K562 (cell line): ENCODE measurements around the gene PPARG. TPM values are rescaled to one million over a fixed set of nuclear protein-coding genes. Genes with fewer than 3 reads are reported as not detected.

Experiments used
- GATA2 ChIP-seq: sonication (generic); formaldehyde crosslinking; IDR thresholded peaks from 2 replicates; pipeline ENCODE4 v1.4.0; 2020; ENCODE audit warnings: mild to moderate bottlenecking, missing genetic modification reagents
- GTF2A2 ChIP-seq: IDR thresholded peaks from 2 replicates; pipeline ENCODE4 v1.6.1; 2016; ENCODE audit warnings: mild to moderate bottlenecking, missing genetic modification characterization, missing compliant biosample characterization
- RFX1 ChIP-seq: fragments of 450-650 bp; IDR thresholded peaks from 2 replicates; pipeline ENCODE4 v1.6.1; 2016; ENCODE audit warnings: mild to moderate bottlenecking, moderate library complexity
- RFX7 ChIP-seq: fragments of 250-450 bp; sonication (Bioruptor Pico); IDR thresholded peaks from 2 replicates; pipeline ENCODE4 v1.5.1; 2021; ENCODE audit warnings: mild to moderate bottlenecking
- polyA plus RNA-seq, 8 experiments: library from polyadenylated mRNA; depleted of rRNA in 4 of 8; stranded (reverse) in 5 of 8; unstranded in 3 of 8; fragments of >200 nt; fragmentation: Nextera tagmentation in 2 of 8; fragmentation: Illumina TruSeq in 1 of 8; extraction: Ambion mirVana in 2 of 8; extraction: Trizol in 1 of 8; gene quantifications; 2 replicates each; pipeline versions ENCODE4 v1.2.1 to v1.2.3, GENCODE V29; 2011 to 2014; ENCODE audit warnings: inconsistent platforms in 1 of 8, missing spikeins in 1 of 8
- total RNA-seq, 7 experiments: library from RNA; depleted of rRNA in 6 of 7; stranded (reverse); fragments of >200 nt in 6 of 7; fragmentation: Illumina TruSeq in 2 of 7; extraction: Trizol in 2 of 7; gene quantifications; 2 replicates each; pipeline versions ENCODE4 v1.2.1 to v1.2.3, GENCODE V29; 2011 to 2021; ENCODE audit warnings: low replicate concordance in 1 of 7
- TF ChIP-seq, protein P1 (sequence below): fragments of 450-650 bp; IDR thresholded peaks from 2 replicates; pipeline ENCODE4 v1.6.1; 2018; ENCODE audit not compliant: partially characterized antibody
- TF ChIP-seq, protein P2 (sequence below): fragments of 450-650 bp; IDR thresholded peaks from 2 replicates; pipeline ENCODE4 v1.6.1; 2017; ENCODE audit warnings: mild to moderate bottlenecking, moderate library complexity
- TF ChIP-seq, protein P3 (sequence below): fragments of 250-450 bp; sonication (Bioruptor Pico); IDR thresholded peaks from 2 replicates; pipeline ENCODE4 v1.4.0; 2020; ENCODE audit warnings: mild to moderate bottlenecking
- TF ChIP-seq, protein P4 (sequence below): fragments of 450-650 bp; IDR thresholded peaks from one replicate; pipeline ENCODE4 v1.6.1; 2018; ENCODE audit warnings: mild to moderate bottlenecking, moderate library complexity; ENCODE audit not compliant: partially characterized antibody
- TF ChIP-seq, protein P5 (sequence below): sonication (generic); formaldehyde crosslinking; IDR thresholded peaks from 2 replicates; pipeline ENCODE4 v1.8.1; 2023; ENCODE audit warnings: mild to moderate bottlenecking, missing genetic modification reagents
- TF ChIP-seq, protein P6 (sequence below): sonication (generic); formaldehyde crosslinking; IDR thresholded peaks from 2 replicates; pipeline ENCODE4 v1.8.0; 2022; ENCODE audit warnings: missing genetic modification reagents, mild to moderate bottlenecking, borderline replicate concordance
- TF ChIP-seq, protein P7 (sequence below): fragments of 450-650 bp; IDR thresholded peaks from 2 replicates; pipeline ENCODE4 v1.6.1; 2016

The PPARG gene
- total and polyA plus RNA-seq, 9 of the 15 experiments (the other 6 are each of a cell fraction or from before 2014, with no cell fraction given): not detected

DNA sequence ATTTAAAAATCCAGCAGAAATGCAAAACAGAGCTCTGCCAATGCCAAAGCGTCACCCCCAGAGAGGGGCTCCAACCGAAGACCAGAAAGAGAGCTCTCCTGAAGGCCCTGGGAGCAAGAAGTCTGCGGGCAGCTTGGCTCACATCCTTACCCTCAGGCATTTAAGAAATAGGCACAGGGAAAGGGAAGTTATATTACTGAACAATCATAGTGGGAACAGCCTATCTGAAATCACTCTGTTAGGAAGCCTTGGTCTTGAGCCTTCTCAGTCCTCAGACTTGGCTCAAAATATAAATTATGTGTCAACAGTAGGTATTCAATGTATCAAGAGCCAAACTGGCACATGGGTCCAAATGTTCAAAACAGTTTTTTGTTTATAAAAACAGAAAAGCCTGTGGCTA, 10.3 kb upstream of the PPARG start (continued):
- TF ChIP-seq, protein P1, sequence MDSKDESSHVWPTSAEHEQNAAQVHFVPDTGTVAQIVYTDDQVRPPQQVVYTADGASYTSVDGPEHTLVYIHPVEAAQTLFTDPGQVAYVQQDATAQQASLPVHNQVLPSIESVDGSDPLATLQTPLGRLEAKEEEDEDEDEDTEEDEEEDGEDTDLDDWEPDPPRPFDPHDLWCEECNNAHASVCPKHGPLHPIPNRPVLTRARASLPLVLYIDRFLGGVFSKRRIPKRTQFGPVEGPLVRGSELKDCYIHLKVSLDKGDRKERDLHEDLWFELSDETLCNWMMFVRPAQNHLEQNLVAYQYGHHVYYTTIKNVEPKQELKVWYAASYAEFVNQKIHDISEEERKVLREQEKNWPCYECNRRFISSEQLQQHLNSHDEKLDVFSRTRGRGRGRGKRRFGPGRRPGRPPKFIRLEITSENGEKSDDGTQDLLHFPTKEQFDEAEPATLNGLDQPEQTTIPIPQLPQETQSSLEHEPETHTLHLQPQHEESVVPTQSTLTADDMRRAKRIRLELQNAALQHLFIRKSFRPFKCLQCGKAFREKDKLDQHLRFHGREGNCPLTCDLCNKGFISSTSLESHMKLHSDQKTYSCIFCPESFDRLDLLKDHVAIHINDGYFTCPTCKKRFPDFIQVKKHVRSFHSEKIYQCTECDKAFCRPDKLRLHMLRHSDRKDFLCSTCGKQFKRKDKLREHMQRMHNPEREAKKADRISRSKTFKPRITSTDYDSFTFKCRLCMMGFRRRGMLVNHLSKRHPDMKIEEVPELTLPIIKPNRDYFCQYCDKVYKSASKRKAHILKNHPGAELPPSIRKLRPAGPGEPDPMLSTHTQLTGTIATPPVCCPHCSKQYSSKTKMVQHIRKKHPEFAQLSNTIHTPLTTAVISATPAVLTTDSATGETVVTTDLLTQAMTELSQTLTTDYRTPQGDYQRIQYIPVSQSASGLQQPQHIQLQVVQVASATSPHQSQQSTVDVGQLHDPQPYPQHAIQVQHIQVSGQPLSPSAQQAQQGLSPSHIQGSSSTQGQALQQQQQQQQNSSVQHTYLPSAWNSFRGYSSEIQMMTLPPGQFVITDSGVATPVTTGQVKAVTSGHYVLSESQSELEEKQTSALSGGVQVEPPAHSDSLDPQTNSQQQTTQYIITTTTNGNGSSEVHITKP: no peak
- TF ChIP-seq RFX7 (CRISPR knock-in tag) (no peak), GATA2 (CRISPR knock-in tag) (no peak), RFX1 (no peak), GTF2A2 (tag) (no peak)
- TF ChIP-seq, protein P2, sequence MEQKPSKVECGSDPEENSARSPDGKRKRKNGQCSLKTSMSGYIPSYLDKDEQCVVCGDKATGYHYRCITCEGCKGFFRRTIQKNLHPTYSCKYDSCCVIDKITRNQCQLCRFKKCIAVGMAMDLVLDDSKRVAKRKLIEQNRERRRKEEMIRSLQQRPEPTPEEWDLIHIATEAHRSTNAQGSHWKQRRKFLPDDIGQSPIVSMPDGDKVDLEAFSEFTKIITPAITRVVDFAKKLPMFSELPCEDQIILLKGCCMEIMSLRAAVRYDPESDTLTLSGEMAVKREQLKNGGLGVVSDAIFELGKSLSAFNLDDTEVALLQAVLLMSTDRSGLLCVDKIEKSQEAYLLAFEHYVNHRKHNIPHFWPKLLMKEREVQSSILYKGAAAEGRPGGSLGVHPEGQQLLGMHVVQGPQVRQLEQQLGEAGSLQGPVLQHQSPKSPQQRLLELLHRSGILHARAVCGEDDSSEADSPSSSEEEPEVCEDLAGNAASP: no peak
- TF ChIP-seq, protein P3, sequence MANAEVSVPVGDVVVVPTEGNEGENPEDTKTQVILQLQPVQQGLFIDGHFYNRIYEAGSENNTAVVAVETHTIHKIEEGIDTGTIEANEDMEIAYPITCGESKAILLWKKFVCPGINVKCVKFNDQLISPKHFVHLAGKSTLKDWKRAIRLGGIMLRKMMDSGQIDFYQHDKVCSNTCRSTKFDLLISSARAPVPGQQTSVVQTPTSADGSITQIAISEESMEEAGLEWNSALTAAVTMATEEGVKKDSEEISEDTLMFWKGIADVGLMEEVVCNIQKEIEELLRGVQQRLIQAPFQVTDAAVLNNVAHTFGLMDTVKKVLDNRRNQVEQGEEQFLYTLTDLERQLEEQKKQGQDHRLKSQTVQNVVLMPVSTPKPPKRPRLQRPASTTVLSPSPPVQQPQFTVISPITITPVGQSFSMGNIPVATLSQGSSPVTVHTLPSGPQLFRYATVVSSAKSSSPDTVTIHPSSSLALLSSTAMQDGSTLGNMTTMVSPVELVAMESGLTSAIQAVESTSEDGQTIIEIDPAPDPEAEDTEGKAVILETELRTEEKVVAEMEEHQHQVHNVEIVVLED (CRISPR knock-in tag): no peak
- TF ChIP-seq, protein P4, sequence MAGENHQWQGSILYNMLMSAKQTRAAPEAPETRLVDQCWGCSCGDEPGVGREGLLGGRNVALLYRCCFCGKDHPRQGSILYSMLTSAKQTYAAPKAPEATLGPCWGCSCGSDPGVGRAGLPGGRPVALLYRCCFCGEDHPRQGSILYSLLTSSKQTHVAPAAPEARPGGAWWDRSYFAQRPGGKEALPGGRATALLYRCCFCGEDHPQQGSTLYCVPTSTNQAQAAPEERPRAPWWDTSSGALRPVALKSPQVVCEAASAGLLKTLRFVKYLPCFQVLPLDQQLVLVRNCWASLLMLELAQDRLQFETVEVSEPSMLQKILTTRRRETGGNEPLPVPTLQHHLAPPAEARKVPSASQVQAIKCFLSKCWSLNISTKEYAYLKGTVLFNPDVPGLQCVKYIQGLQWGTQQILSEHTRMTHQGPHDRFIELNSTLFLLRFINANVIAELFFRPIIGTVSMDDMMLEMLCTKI: no peak
- TF ChIP-seq, protein P5, sequence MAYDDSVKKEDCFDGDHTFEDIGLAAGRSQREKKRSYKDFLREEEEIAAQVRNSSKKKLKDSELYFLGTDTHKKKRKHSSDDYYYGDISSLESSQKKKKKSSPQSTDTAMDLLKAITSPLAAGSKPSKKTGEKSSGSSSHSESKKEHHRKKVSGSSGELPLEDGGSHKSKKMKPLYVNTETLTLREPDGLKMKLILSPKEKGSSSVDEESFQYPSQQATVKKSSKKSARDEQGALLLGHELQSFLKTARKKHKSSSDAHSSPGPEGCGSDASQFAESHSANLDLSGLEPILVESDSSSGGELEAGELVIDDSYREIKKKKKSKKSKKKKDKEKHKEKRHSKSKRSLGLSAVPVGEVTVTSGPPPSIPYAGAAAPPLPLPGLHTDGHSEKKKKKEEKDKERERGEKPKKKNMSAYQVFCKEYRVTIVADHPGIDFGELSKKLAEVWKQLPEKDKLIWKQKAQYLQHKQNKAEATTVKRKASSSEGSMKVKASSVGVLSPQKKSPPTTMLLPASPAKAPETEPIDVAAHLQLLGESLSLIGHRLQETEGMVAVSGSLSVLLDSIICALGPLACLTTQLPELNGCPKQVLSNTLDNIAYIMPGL (CRISPR knock-in tag): no peak
- TF ChIP-seq, protein P6, sequence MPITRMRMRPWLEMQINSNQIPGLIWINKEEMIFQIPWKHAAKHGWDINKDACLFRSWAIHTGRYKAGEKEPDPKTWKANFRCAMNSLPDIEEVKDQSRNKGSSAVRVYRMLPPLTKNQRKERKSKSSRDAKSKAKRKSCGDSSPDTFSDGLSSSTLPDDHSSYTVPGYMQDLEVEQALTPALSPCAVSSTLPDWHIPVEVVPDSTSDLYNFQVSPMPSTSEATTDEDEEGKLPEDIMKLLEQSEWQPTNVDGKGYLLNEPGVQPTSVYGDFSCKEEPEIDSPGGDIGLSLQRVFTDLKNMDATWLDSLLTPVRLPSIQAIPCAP: no peak
- TF ChIP-seq, protein P7, sequence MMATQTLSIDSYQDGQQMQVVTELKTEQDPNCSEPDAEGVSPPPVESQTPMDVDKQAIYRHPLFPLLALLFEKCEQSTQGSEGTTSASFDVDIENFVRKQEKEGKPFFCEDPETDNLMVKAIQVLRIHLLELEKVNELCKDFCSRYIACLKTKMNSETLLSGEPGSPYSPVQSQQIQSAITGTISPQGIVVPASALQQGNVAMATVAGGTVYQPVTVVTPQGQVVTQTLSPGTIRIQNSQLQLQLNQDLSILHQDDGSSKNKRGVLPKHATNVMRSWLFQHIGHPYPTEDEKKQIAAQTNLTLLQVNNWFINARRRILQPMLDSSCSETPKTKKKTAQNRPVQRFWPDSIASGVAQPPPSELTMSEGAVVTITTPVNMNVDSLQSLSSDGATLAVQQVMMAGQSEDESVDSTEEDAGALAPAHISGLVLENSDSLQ: no peak
